Esophagus squamous epithelium (tissue), 4 donors: ENCODE measurements around the gene NRAP.

Experiments used
- POLR2A ChIP-seq, 4 donors: fragments of 450-650 bp; IDR thresholded peaks; one replicate each; pipeline ENCODE4 v1.6.1; 2017; ENCODE audit warnings: antibody characterized with exemption in 4 of 4, mild to moderate bottlenecking in 4 of 4, moderate library complexity in 3 of 4
- TF ChIP-seq, protein P1 (sequence below), 6 experiments: fragments of 450-650 bp in 4 of 6; fragments of 200-600 bp in 2 of 6; sonication (generic) in 2 of 6; IDR thresholded peaks; one replicate each; pipeline ENCODE4 v1.5.1; 2016 to 2019; ENCODE audit warnings: antibody characterized with exemption in 6 of 6, mild to moderate bottlenecking in 4 of 6, moderate library complexity in 4 of 6

DNA sequence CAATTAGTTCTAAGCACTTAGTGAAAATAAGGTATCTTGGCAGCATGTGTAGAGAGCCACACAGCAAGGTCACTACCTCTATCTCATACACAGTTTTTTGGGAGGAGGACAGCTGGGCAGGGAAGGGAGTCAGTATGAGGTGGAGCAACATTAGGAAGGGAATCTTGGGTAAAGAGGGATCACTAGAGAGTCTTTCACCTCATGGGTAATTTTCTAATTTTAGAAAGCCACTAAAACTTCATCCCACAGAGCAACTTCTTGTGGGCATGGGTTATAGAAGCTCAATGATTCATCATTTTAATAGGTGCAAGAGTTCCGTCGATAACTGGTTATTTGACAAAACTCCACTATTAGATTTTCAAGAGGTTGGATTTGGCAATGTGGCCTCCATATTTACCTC, 2.5 kb downstream of the NRAP start:
- TF ChIP-seq, protein P1, sequence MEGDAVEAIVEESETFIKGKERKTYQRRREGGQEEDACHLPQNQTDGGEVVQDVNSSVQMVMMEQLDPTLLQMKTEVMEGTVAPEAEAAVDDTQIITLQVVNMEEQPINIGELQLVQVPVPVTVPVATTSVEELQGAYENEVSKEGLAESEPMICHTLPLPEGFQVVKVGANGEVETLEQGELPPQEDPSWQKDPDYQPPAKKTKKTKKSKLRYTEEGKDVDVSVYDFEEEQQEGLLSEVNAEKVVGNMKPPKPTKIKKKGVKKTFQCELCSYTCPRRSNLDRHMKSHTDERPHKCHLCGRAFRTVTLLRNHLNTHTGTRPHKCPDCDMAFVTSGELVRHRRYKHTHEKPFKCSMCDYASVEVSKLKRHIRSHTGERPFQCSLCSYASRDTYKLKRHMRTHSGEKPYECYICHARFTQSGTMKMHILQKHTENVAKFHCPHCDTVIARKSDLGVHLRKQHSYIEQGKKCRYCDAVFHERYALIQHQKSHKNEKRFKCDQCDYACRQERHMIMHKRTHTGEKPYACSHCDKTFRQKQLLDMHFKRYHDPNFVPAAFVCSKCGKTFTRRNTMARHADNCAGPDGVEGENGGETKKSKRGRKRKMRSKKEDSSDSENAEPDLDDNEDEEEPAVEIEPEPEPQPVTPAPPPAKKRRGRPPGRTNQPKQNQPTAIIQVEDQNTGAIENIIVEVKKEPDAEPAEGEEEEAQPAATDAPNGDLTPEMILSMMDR (IDR thresholded peaks at IDR 0.05): no peak
- no peak for TF ChIP-seq POLR2A (IDR thresholded peaks at IDR 0.05)
